HepG2 (cell line): ENCODE data around the gene FKBP1B. TPM values are rescaled to one million over a fixed set of nuclear protein-coding genes. Genes with fewer than 3 reads are reported as not detected.

ENCODE experiments used
- ARHGAP35 ChIP-seq: sonication (generic); formaldehyde crosslinking; IDR thresholded peaks from 2 replicates; pipeline ENCODE4 v1.9.0; 2022; ENCODE audit warnings: mild to moderate bottlenecking, inconsistent platforms, moderate library complexity, missing genetic modification reagents, borderline replicate concordance
- GTF2F1 ChIP-seq: fragments of 150-350 bp; IDR thresholded peaks from 2 replicates; pipeline ENCODE4 v1.6.1; 2014; ENCODE audit warnings: low read length
- HDAC6 ChIP-seq: fragments of 200-600 bp; sonication (generic); IDR thresholded peaks from 2 replicates; pipeline ENCODE4 v1.7.0; 2017; ENCODE audit warnings: mild to moderate bottlenecking, antibody characterized with exemption, low read length, low read depth
- HNF4G ChIP-seq, 2 experiments: sonication (generic) in 1 of 2; formaldehyde crosslinking in 1 of 2; IDR thresholded peaks; 2 replicates each; pipeline versions ENCODE4 v1.4.0 to v1.6.1; 2011 to 2020; ENCODE audit warnings: borderline replicate concordance in 2 of 2, low read depth in 2 of 2, mild to moderate bottlenecking in 2 of 2, low read length in 1 of 2, missing genetic modification reagents in 1 of 2, moderate library complexity in 1 of 2
- HOXA7 ChIP-seq: sonication (generic); formaldehyde crosslinking; IDR thresholded peaks from 2 replicates; pipeline ENCODE4 v1.8.1; 2022; ENCODE audit warnings: mild to moderate bottlenecking, missing genetic modification reagents, moderate library complexity
- IRF2 ChIP-seq: IDR thresholded peaks from 2 replicates; pipeline ENCODE4 v1.6.1; 2018; ENCODE audit warnings: missing genetic modification reagents, missing compliant biosample characterization
- JARID2 ChIP-seq: sonication (generic); formaldehyde crosslinking; IDR thresholded peaks from 2 replicates; pipeline ENCODE4 v1.8.1; 2023; ENCODE audit warnings: missing genetic modification reagents, inconsistent platforms; ENCODE audit not compliant: insufficient replicate concordance
- KDM5B ChIP-seq: sonication (generic); formaldehyde crosslinking; IDR thresholded peaks from 2 replicates; pipeline ENCODE4 v1.4.0; 2020; ENCODE audit warnings: missing genetic modification reagents, mild to moderate bottlenecking, borderline replicate concordance
- KMT2B ChIP-seq: IDR thresholded peaks from 2 replicates; pipeline ENCODE4 v1.6.1; 2016; ENCODE audit warnings: missing genetic modification reagents, missing compliant biosample characterization
- NRL ChIP-seq: sonication (generic); formaldehyde crosslinking; IDR thresholded peaks from 2 replicates; pipeline ENCODE4 v1.5.0; 2020; ENCODE audit warnings: missing genetic modification reagents, mild to moderate bottlenecking, moderate library complexity, borderline replicate concordance
- ONECUT2 ChIP-seq: sonication (generic); formaldehyde crosslinking; IDR thresholded peaks from 2 replicates; pipeline ENCODE4 v1.4.0; 2020; ENCODE audit warnings: missing genetic modification reagents
- SYNCRIP ChIP-seq: fragments of 200-400 bp; formaldehyde crosslinking; IDR thresholded peaks from 2 replicates; pipeline ENCODE4 v1.6.1; 2018; ENCODE audit warnings: mild to moderate bottlenecking, low read depth, low read length; ENCODE audit not compliant: insufficient read depth
- ZFX ChIP-seq: sonication (generic); formaldehyde crosslinking; IDR thresholded peaks from 2 replicates; pipeline ENCODE4 v1.4.0; 2020; ENCODE audit warnings: mild to moderate bottlenecking, low read depth, missing genetic modification reagents, moderate library complexity
- ZNF251 ChIP-seq: sonication (generic); formaldehyde crosslinking; IDR thresholded peaks from 2 replicates; pipeline ENCODE4 v1.9.0; 2021; ENCODE audit warnings: mild to moderate bottlenecking, missing genetic modification reagents
- ZNF335 ChIP-seq: sonication (generic); formaldehyde crosslinking; IDR thresholded peaks from 2 replicates; pipeline ENCODE4 v1.4.0; 2020; ENCODE audit warnings: missing genetic modification reagents
- ZNF382 ChIP-seq: sonication (generic); formaldehyde crosslinking; IDR thresholded peaks from 2 replicates; pipeline ENCODE4 v1.5.0; 2020; ENCODE audit warnings: missing genetic modification reagents, mild to moderate bottlenecking, borderline replicate concordance
- ZNF431 ChIP-seq: sonication (generic); formaldehyde crosslinking; IDR thresholded peaks from 2 replicates; pipeline ENCODE4 v1.9.0; 2022; ENCODE audit warnings: missing genetic modification reagents, low read depth, mild to moderate bottlenecking, borderline replicate concordance
- ZNF629 ChIP-seq: sonication (generic); formaldehyde crosslinking; conservative IDR thresholded peaks from 2 replicates; pipeline ENCODE4 v1.5.0; 2020; ENCODE audit warnings: missing genetic modification reagents
- ZNF737 ChIP-seq: sonication (generic); formaldehyde crosslinking; IDR thresholded peaks from 2 replicates; pipeline ENCODE4 v1.5.0; 2020; ENCODE audit warnings: missing genetic modification reagents, mild to moderate bottlenecking, borderline replicate concordance
- ZNF747 ChIP-seq: sonication (generic); formaldehyde crosslinking; IDR thresholded peaks from 2 replicates; pipeline ENCODE4 v1.8.1; 2023; ENCODE audit warnings: missing genetic modification reagents, mild to moderate bottlenecking, borderline replicate concordance
- ZNF773 ChIP-seq: sonication (generic); formaldehyde crosslinking; IDR thresholded peaks from 2 replicates; pipeline ENCODE4 v1.4.0; 2020; ENCODE audit warnings: missing genetic modification reagents, borderline replicate concordance
- ZSCAN12 ChIP-seq: sonication (generic); formaldehyde crosslinking; IDR thresholded peaks from 2 replicates; pipeline ENCODE4 v1.9.0; 2021; ENCODE audit warnings: mild to moderate bottlenecking, missing genetic modification reagents
- polyA plus RNA-seq, 8 experiments: library from polyadenylated mRNA; depleted of rRNA in 3 of 8; stranded (reverse) in 7 of 8; unstranded in 1 of 8; fragments of >200 nt; fragmentation: Illumina TruSeq in 4 of 8; extraction: Trizol in 4 of 8; gene quantifications; 2 replicates each; pipeline versions ENCODE4 v1.2.1 to v1.2.3, GENCODE V29; 2011 to 2016; ENCODE audit warnings: low read depth in 4 of 8, missing spikeins in 1 of 8, mixed read lengths in 1 of 8; ENCODE audit not compliant: insufficient read depth in 1 of 8
- total RNA-seq, 5 experiments: library from RNA; depleted of rRNA; stranded (reverse); fragments of >200 nt; fragmentation: Illumina TruSeq; extraction: Trizol; gene quantifications; 2 replicates each; pipeline ENCODE4 v1.2.3, GENCODE V29; 2016; ENCODE audit warnings: low read depth in 1 of 5
- TF ChIP-seq, protein P1 (sequence below): sonication (generic); formaldehyde crosslinking; IDR thresholded peaks from 2 replicates; pipeline ENCODE4 v1.5.0; 2020; ENCODE audit warnings: missing genetic modification reagents, mild to moderate bottlenecking, borderline replicate concordance
- TF ChIP-seq, protein P2 (sequence below): sonication (generic); formaldehyde crosslinking; IDR thresholded peaks from 2 replicates; pipeline ENCODE4 v1.4.0; 2020; ENCODE audit warnings: missing genetic modification reagents
- TF ChIP-seq, protein P3 (sequence below): sonication (generic); formaldehyde crosslinking; IDR thresholded peaks from 2 replicates; pipeline ENCODE4 v1.8.0; 2022; ENCODE audit warnings: mild to moderate bottlenecking, missing genetic modification reagents

FKBP1B gene
- total and polyA plus RNA-seq, 2 of the 13 experiments (the other 11 are each of a cell fraction or from before 2014, with no cell fraction given) = 35.2 to 96.3 TPM

DNA sequence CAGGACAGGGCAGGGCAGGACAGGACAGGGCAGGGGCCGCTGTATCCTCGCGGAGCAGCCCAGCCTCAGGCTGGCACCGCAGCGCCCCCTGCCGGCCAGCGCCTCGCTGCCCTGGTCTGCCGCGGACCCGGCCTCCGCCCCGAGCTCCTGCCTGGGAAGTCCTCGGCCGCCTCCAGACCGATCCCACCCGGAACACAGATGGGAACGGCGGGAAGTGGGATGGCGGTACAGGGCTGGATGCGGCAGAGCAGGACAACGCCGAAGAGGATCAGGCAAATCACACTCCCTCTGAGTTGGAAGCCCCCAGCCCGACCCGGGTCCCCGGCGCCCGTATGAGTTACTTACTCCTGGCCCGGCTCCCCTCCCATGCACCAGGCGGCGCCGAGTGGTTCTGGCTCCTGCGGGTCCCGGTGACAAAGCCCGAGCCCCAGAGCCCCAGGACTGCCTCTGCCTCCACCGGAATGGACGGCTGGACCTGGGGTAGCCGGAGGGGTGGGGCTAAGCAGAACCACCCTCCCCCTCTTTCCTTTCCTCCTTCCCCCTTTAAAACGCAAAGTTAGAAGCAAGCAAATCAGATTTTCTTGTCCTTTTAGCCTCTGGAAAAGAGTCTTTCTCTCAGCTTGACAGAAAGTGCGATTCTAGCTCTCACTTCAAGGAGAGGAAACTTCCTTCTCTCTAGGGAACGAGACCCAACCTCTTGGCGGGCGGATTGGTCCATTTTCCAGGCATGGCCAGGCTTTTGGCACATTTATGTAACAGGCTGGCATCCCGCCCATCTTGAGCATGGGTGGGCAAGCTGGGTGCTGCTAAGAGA is 35.1 kb downstream of the FKBP1B start, which contains the start of gene TP53I3 (continued):
- no peak for TF ChIP-seq ZSCAN12 (CRISPR knock-in tag)
- peak; percentile 69 for TF ChIP-seq ZNF747 (CRISPR knock-in tag)
- peak; percentile 69; the same call in 1 of the 2 replicates for TF ChIP-seq KDM5B
- peak; percentile 90 for TF ChIP-seq ZFX
- TF ChIP-seq ZNF773 (CRISPR knock-in tag) = no peak
- peak; percentile 28; the same call in 1 of the 2 replicates for TF ChIP-seq KMT2B (CRISPR knock-in tag)
- no peak for TF ChIP-seq JARID2
- TF ChIP-seq IRF2 (CRISPR knock-in tag) = 0 out of 2 replicates have a peak, but pooled peaks have one; percentile 58
- TF ChIP-seq SYNCRIP = no peak
- TF ChIP-seq, protein P1, sequence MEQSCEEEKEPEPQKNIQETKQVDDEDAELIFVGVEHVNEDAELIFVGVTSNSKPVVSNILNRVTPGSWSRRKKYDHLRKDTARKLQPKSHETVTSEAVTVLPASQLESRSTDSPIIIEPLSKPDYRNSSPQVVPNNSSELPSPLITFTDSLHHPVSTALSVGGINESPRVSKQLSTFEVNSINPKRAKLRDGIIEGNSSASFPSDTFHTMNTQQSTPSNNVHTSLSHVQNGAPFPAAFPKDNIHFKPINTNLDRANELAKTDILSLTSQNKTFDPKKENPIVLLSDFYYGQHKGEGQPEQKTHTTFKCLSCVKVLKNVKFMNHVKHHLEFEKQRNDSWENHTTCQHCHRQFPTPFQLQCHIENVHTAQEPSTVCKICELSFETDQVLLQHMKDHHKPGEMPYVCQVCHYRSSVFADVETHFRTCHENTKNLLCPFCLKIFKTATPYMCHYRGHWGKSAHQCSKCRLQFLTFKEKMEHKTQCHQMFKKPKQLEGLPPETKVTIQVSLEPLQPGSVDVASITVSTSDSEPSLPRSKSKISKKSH = peak; percentile 48; the same call in 1 of the 2 replicates
- TF ChIP-seq, protein P2, sequence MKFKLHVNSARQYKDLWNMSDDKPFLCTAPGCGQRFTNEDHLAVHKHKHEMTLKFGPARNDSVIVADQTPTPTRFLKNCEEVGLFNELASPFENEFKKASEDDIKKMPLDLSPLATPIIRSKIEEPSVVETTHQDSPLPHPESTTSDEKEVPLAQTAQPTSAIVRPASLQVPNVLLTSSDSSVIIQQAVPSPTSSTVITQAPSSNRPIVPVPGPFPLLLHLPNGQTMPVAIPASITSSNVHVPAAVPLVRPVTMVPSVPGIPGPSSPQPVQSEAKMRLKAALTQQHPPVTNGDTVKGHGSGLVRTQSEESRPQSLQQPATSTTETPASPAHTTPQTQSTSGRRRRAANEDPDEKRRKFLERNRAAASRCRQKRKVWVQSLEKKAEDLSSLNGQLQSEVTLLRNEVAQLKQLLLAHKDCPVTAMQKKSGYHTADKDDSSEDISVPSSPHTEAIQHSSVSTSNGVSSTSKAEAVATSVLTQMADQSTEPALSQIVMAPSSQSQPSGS (CRISPR knock-in tag) = peak; percentile 63
- 0 out of 2 replicates have a peak, but pooled peaks have one; percentile 47 for TF ChIP-seq ARHGAP35 (CRISPR knock-in tag)
- no peak for TF ChIP-seq ZNF737 (CRISPR knock-in tag)
- no peak for TF ChIP-seq GTF2F1
- 0 out of 2 replicates have a peak, but pooled peaks have one; percentile 8 for TF ChIP-seq ZNF251 (CRISPR knock-in tag)
- TF ChIP-seq HDAC6 = no peak
- TF ChIP-seq, protein P3, sequence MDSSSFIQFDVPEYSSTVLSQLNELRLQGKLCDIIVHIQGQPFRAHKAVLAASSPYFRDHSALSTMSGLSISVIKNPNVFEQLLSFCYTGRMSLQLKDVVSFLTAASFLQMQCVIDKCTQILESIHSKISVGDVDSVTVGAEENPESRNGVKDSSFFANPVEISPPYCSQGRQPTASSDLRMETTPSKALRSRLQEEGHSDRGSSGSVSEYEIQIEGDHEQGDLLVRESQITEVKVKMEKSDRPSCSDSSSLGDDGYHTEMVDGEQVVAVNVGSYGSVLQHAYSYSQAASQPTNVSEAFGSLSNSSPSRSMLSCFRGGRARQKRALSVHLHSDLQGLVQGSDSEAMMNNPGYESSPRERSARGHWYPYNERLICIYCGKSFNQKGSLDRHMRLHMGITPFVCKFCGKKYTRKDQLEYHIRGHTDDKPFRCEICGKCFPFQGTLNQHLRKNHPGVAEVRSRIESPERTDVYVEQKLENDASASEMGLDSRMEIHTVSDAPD (CRISPR knock-in tag) = peak; percentile 95
- TF ChIP-seq ZNF431 (CRISPR knock-in tag) = peak; percentile 94
- TF ChIP-seq ZNF629 (CRISPR knock-in tag) = 0 out of 2 replicates have a peak, but pooled peaks have one; percentile 7
- no peak for TF ChIP-seq HNF4G (IDR thresholded peaks at IDR 0.05; ENCODE audit: borderline replicate concordance, low read depth, low read length)
- no peak for TF ChIP-seq HNF4G (CRISPR knock-in tag; IDR thresholded peaks at IDR 0.05; ENCODE audit: borderline replicate concordance, low read depth)
- TF ChIP-seq HOXA7 = no peak
- peak; percentile 59; the same call in 1 of the 2 replicates for TF ChIP-seq ZNF335
- no peak for TF ChIP-seq ZNF382 (CRISPR knock-in tag)
- TF ChIP-seq NRL (CRISPR knock-in tag) = peak; percentile 61
- peak; percentile 7; the same call in 1 of the 2 replicates for TF ChIP-seq ONECUT2
